GM19240 (cell line): Measurements from ENCODE around the gene LAIR2.
"Not testable (repeated sequence)": the region's sequence is repeated elsewhere in the genome, so short reads cannot be mapped to it uniquely, and the experiment has no call there.

Source experiments
- DNase-seq: peaks from one replicate; pipeline ENCODE4 v3.0.0; 2011; ENCODE audit warnings: low spot score; ENCODE audit not compliant: insufficient read length

The LAIR2 gene

DNA sequence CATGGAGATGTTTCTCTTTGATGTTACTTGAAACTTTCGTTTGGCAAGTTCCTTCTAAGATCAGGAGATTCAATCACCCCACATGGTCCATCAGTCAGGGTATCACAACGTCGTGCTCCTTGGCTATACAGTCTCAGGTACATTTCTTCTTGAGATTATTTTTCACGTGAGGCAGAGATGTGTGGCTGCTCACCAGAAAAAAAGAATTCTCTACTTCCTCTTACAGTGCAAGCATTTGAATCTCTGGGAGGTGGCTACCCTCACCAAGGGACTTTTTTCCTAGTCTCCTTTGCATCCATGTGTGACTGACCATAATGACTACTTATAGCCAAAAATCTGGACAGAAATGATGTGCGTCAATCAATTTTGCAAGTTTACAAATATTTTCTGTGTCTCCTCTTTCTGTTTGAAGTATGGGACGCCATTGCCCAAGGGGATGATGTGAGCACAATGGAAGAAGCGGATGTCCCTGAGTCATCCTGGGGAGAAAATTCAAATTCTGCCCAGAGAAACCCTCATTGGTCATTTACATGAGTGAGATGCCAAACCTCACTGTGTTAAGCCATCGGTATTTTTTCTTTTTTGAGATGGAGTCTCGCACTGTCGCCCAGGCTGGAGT, 8.6 kb upstream of the LAIR2 start:
- no peak for DNase-seq

- DNase-seq, result not testable (repeated sequence)
Measured at GRCh38 chr19:54495284-54495683, 7.3 kb upstream of the LAIR2 start.

- DNase-seq, result not testable (repeated sequence)
Measured at GRCh38 chr19:54497747-54498450, 4.7 kb upstream of the LAIR2 start.

DNA sequence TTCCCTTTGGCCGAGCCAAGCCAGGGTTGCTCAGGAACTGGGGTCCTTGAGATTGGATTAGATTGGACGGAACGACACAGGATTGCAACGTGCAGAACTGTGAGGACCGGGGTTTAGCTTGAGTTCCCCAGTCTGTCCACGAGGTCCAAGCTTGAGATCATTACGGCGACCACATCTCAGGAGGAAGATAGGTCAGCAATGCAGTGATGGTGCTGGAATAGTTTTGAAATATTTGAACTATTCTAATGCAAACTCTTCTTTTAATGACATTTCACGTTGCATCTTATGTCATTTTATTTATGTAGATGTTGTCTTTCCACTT, 4.2 kb upstream of the LAIR2 start:
- not testable (repeated sequence) for DNase-seq

DNA sequence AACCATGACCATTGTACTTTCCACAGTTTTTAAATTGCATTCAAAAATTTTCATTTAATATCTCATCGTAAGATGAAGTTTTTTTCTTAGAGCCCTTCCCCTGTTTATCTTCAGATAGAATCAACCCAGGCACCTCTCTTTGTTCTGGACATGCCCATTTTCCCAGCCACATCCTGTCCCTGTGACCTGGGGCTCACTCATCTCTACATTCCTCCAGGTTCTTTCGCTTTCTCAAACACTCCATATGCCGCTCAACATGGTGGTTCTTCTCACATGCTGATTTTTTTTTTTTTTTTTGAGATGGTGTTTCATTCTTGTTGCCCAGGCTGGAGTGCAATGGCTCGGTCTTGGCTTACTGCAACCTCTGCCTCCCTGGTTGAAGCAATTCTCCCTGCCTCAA, 2.9 kb downstream of the LAIR2 start:
- DNase-seq, result not testable (repeated sequence)

DNA sequence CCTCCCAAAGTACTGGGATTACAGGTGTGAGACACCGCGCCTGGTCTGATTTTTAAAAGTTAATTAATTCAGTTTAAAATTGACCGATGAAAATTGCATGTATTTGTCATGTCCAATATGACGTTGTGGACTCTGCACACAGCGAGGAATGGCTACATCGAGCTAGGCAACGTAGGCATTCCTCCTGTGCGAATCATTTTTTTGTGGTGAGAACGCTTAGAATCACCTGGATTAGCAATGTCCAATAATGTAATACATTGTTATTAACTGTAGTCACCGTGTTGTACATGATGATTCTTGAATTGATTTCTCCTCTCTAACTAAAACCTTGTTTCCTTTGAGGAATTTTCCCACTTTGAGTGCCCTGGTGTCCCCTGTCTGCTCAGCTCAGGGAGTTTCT, 3.4 kb downstream of the LAIR2 start:
- no peak for DNase-seq

DNA sequence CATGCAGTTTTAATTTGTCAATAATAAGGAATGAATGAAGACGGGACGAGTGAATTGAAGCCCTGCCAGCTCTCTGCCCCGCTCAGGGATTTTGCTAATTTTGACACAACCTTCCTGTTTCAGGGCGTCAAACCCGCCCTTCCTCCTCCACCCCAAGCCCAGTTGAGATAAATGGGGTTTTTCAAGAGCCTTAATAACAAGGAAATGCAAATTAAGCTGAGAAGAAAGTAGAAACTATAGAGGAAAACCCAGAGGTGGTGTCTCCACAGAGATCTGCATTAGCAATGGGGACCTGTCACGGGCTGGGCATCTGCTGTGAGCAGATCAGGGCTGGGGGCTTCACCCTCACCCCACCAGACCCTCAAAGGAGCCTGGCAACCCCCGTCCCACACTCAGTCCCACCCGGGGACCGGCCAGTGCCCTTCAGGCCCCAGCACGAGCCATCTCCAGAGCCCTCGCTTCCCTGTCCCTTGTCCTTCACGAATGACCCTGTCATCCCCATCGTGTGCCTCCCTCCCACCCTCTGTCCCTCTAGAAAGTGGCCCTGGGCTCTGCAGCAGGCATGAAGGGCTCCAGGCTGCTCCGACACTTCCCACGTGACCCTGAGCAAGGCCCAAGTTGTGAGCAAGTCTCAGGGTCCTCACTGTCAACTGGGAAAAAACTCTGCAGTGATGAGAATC, 4.5 kb downstream of the LAIR2 start:
- DNase-seq, result not testable (repeated sequence)

DNA sequence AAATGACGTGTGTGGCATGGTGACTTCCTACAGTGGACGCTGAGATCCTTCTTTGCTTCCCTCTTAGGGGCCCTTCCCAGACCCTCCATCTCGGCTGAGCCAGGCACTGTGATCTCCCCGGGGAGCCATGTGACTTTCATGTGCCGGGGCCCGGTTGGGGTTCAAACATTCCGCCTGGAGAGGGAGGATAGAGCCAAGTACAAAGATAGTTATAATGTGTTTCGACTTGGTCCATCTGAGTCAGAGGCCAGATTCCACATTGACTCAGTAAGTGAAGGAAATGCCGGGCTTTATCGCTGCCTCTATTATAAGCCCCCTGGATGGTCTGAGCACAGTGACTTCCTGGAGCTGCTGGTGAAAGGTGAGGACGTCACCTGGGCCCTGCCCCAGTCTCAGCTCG, 5.2 kb downstream of the LAIR2 start:
- DNase-seq, result no peak

- DNase-seq, result not testable (repeated sequence)
Measured at GRCh38 chr19:54508487-54508886, 5.9 kb downstream of the LAIR2 start.

- not testable (repeated sequence) for DNase-seq
Measured at GRCh38 chr19:54509200-54509940, 6.7 kb downstream of the LAIR2 start.

DNA sequence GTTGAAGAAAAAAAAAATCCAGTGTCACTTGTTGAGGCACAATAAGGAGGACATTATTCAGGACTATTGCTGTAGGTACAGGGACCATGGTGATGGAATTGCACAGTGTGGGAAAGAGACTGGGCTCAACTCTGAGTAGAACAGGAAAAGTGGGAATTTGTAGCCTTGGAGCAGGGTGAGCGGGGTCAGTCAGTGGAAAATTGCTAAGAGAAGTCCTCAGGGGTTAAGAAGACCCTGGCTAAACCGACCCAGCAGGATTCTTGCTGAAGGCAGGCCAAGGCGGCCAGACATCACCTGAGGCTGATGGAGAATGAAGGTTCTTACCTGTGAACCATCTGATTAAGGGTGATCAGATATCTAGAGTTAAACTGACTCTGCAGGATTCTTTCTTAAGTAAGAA, 12.5 kb downstream of the LAIR2 start:
- no peak for DNase-seq

DNA sequence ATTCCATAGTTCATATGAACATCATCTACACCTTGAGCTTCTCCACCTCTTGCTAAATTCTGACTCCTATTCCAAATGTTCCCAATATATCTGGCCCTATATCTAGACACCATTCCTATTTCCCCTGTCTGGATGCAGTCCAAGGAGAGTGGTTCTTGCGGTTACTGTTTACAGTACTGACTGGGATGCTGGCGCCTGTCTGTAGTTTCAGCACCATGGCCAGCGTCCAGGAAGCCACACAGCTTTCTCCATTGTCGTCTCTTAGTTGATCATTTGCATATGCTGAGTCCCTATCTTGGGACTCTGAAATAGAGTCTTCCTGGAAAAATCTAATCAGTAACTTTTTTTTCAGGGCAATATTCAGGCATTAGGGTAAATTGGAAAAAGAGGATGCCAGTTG, 14.9 kb downstream of the LAIR2 start:
- peak; percentile 53 for DNase-seq

DNA sequence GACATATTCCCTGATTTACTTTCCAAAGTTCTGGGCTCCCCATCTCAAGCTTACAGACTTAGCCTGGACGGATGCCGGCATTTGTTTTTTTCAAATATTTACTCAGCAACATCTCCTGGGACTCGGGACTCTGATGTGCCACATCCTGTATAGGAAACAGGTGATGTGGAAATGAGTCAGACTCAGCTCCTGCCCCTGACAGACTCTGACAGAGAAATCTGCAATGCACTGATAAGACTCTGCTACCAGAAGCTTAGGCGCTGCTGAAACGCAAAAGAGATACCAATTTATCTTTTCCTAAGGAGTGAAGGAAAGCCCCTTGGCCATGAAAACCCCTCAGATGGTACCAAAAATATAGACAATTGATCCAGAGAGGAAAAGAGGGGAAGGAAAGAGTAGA, 16.2 kb downstream of the LAIR2 start:
- DNase-seq, result peak; percentile 35

- no peak for DNase-seq
Measured at GRCh38 chr19:54521022-54521859, 18.6 kb downstream of the LAIR2 start.

DNA sequence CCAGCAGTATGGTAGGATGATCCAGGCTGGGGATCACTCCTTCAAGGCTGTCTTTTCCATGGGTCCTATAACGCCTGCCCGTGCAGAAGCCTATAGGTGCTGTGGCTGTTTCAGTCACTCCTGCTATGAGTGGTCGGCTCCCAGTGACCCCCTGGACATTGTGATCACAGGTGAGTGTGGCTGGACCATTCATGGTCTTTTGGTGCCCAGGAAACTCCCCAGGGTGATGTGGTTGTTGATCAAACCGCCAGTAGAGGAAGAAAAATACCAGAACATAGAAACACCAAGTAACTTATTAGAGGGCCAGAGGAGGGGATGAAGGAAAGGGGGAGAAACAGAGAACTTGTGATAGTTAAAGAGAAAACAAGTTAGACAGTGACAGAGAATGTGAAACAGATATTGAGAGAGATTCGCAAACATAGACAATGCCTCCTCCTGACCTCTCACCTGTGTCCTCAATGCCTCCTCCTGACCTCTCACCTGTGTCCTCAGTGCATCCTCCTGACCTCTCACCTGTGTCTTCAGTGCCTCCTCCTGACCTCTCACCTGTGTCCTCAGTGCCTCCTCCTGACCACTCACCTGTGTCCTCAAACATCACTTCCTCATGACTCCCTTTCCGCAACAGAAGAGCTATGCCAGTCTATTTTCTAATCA, 19.4 kb downstream of the LAIR2 start:
- DNase-seq, result no peak

GRCh38 chr19:54523403-54523802, 20.8 kb downstream of the LAIR2 start:
- DNase-seq, result no peak

DNA sequence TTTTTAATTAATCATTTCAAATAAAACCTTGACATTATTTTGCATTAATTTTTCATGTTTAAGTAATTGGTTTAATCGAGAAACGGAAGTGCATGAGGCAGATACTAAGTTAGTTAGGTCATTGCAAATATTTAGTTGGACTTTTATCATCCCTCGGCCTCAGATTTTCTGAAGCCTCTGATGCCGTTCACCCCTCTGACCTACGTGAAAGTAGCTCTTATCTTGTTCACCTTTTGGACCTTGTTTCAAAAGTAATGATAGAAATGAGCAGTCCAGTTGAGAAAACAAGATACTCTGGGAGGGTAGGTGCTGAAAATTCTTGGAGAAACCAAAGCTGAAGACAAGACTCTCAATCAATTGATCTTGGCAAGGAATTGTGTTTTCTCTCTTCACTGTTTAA, 23.0 kb downstream of the LAIR2 start:
- DNase-seq, result no peak

DNA sequence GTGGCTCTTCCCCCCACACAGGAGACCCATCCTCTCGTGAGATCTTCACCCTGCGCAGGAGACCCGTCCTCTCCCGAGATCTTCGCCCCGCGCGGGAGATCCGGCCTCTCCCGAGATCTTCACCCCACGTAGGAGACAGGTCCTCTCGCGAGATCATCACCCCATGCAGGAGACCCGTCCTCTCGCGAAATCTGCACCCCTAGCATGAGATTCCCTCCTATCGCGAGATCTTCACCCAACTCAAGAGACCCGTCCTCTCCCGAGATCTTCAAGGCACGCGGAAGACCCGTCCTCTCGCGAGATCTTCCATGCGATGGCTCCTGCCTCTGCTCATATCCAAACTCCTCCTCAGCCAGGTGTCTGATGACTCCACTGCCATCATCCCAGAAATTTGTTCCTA, 24.3 kb downstream of the LAIR2 start:
- DNase-seq, result no peak

DNA sequence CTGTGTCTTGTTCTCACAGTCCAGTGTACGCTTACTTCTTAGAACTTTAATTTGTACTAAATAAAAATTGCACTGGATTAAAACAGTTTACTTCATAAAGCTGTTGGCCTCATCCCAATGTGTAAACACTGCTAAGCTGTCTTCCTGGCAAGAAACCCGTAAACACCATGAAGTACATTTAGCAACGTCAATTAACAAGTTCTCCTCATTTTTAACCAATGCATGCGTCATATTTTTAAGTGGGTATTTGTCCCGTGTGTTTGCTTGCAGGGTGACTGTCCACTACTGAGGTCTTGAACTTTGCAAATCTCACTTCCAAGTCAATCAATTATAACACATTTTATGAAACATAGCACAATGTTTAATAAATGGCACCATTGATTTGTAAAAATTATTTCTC, 28.2 kb downstream of the LAIR2 start:
- no peak for DNase-seq

GRCh38 chr19:54532528-54532927, 29.9 kb downstream of the LAIR2 start:
- DNase-seq, result peak; percentile 58

- no peak for DNase-seq
Measured at GRCh38 chr19:54533476-54533875, 30.8 kb downstream of the LAIR2 start.
